ENCODE results near the gene SLC38A10. TPM values are rescaled to one million over a fixed set of nuclear protein-coding genes. Genes with fewer than 3 reads are reported as not detected.

Gene SLC38A10
- total RNA-seq, 1 donor from 2014 or later: 36.0 TPM

GRCh38 chr17:81285894-81286293 lies 9.2 kb downstream of the SLC38A10 start:
- DNase-seq (ENCODE audit: low spot score): no peak

GRCh38 chr17:81285179-81285878 lies 9.8 kb downstream of the SLC38A10 start:
- DNase-seq (ENCODE audit: low spot score): peak; percentile 93
- intact Hi-C loops (cut with DNase I): no loop called here

More at GRCh38 chr17:81285894-81286293, 9.2 kb downstream of the SLC38A10 start:
- intact Hi-C loops (cut with DNase I): no loop called here

- no peak for DNase-seq (ENCODE audit: low spot score)
Observed at GRCh38 chr17:81282876-81283275, 12.2 kb downstream of the SLC38A10 start.

GRCh38 chr17:81282141-81282540 lies 13.0 kb downstream of the SLC38A10 start:
- DNase-seq (ENCODE audit: low spot score): no peak
- intact Hi-C loops (cut with DNase I): no loop called here

More at GRCh38 chr17:81282876-81283275, 12.2 kb downstream of the SLC38A10 start:
- intact Hi-C loops (cut with DNase I): no loop called here

- intact Hi-C loops (cut with DNase I): no loop called here
- no peak for DNase-seq (ENCODE audit: low spot score)
Observed at GRCh38 chr17:81280571-81280970, 14.5 kb downstream of the SLC38A10 start.

- no peak for DNase-seq (ENCODE audit: low spot score)
Observed at GRCh38 chr17:81279278-81280275, 15.5 kb downstream of the SLC38A10 start.

GRCh38 chr17:81278831-81279230 lies 16.3 kb downstream of the SLC38A10 start:
- no peak for DNase-seq (ENCODE audit: low spot score)

More at GRCh38 chr17:81279278-81280275, 15.5 kb downstream of the SLC38A10 start:
- intact Hi-C loops (cut with DNase I): no loop called here

GRCh38 chr17:81277946-81278693 lies 17.0 kb downstream of the SLC38A10 start:
- intact Hi-C loops (cut with DNase I): no loop called here
- DNase-seq (ENCODE audit: low spot score): no peak

More at GRCh38 chr17:81278831-81279230, 16.3 kb downstream of the SLC38A10 start:
- intact Hi-C loops (cut with DNase I): no loop called here

- intact Hi-C loops (cut with DNase I): no loop called here
- no peak for DNase-seq (ENCODE audit: low spot score)
Observed at GRCh38 chr17:81277421-81277820, 17.7 kb downstream of the SLC38A10 start.

GRCh38 chr17:81276781-81277180 lies 18.3 kb downstream of the SLC38A10 start:
- intact Hi-C loops (cut with DNase I): no loop called here

GRCh38 chr17:81274471-81274855 lies 20.6 kb downstream of the SLC38A10 start:
- intact Hi-C loops (cut with DNase I): no loop called here
- no peak for DNase-seq (ENCODE audit: low spot score)

More at GRCh38 chr17:81276781-81277180, 18.3 kb downstream of the SLC38A10 start:
- no peak for DNase-seq (ENCODE audit: low spot score)

GRCh38 chr17:81273698-81274470 lies 21.2 kb downstream of the SLC38A10 start:
- no peak for DNase-seq (ENCODE audit: low spot score)
- intact Hi-C loops (cut with DNase I): no loop called here

GRCh38 chr17:81272616-81273015 lies 22.5 kb downstream of the SLC38A10 start:
- intact Hi-C loops (cut with DNase I): no loop called here
- no peak for DNase-seq (ENCODE audit: low spot score)

- intact Hi-C loops (cut with DNase I): no loop called here
- DNase-seq (ENCODE audit: low spot score): no peak
Observed at GRCh38 chr17:81271226-81271625, 23.9 kb downstream of the SLC38A10 start.

GRCh38 chr17:81270279-81270678 lies 24.8 kb downstream of the SLC38A10 start:
- DNase-seq (ENCODE audit: low spot score): no peak
- intact Hi-C loops (cut with DNase I): no loop called here

- no peak for DNase-seq (ENCODE audit: low spot score)
- intact Hi-C loops (cut with DNase I): no loop called here
Observed at GRCh38 chr17:81267390-81268067, 27.6 kb downstream of the SLC38A10 start.

- no peak for DNase-seq (ENCODE audit: low spot score)
- intact Hi-C loops (cut with DNase I): no loop called here
Observed at GRCh38 chr17:81265576-81265975, 29.5 kb downstream of the SLC38A10 start.

GRCh38 chr17:81264640-81265039 lies 30.5 kb downstream of the SLC38A10 start:
- DNase-seq (ENCODE audit: low spot score): no peak
- intact Hi-C loops (cut with DNase I): no loop called here
